ENCODE results near the gene PPP1R11.

Gene PPP1R11

DNA sequence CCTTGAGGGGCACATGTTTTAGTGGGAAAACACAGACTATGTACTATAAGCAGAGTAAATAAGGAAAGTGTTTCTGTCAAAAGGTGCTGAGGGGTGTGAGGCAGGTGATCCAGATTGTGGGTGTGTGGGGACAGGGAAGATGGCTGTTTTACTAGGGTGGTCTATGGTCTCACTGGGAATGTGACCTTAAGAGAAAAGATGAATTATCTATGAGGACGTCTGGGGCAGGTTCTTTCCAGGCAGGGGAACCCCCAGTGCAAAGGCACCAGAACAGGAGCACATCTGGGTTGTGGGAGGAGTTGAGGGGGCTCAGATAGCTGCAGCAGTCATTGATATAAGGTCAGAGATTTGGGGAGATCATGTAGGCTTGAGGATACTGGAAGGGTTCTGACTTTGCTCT lies 24.1 kb upstream of the PPP1R11 start:
- no peaks in the 10 kb centered on the region for H3K27me3 Mint-ChIP-seq (ENCODE audit: low read depth)
- H3K9me3 Mint-ChIP-seq: no peaks in the 10 kb centered on the region
- H3K27ac Mint-ChIP-seq: no peak overlapping the region
- no peak overlapping the region for H3K4me3 Mint-ChIP-seq
- peaks cover 7% of the 10 kb centered on the region for H3K4me1 Mint-ChIP-seq (ENCODE audit: low read depth)
- no peaks in the 10 kb centered on the region for H3K36me3 Mint-ChIP-seq (ENCODE audit: low read depth)
- DNase-seq (ENCODE audit: low spot score): no peak

DNA sequence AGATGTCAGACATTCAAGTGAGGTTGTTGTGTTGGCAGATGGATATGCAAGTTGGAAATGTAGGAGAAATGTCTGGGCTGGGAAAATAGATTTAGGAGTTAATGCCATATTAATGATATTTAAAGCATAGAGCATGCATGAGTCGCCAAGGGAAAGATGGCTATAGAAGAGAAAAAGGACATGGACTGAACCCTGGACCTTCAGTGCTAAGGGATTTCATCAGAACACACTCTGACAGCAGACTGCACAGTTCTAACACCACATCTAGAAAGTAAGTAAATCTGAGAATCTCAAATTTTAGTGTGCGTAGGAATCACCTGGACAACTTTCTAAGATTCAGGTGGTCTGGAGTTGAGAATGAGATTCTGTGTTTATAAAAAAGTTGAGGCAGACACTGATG lies 23.3 kb upstream of the PPP1R11 start:
- Mint-ChIP-seq H3K4me1 (ENCODE audit: low read depth) (peaks cover 7% of the 10 kb centered on the region), H3K36me3 (ENCODE audit: low read depth) (no peaks in the 10 kb centered on the region), H3K27ac (no peak overlapping the region), H3K9me3 (no peaks in the 10 kb centered on the region), H3K27me3 (ENCODE audit: low read depth) (no peaks in the 10 kb centered on the region), H3K4me3 (no peak overlapping the region)
- DNase-seq (ENCODE audit: low spot score): no peak

- no peaks in the 10 kb centered on the region for H3K9me3 Mint-ChIP-seq
- H3K27ac Mint-ChIP-seq: no peak overlapping the region
- no peak overlapping the region for H3K4me3 Mint-ChIP-seq
- H3K36me3 Mint-ChIP-seq (ENCODE audit: low read depth): no peaks in the 10 kb centered on the region
- no peak for DNase-seq (ENCODE audit: low spot score)
- H3K4me1 Mint-ChIP-seq (ENCODE audit: low read depth): peaks cover 7% of the 10 kb centered on the region
- no peaks in the 10 kb centered on the region for H3K27me3 Mint-ChIP-seq (ENCODE audit: low read depth)
Measured at GRCh38 chr6:30044630-30045029, 22.4 kb upstream of the PPP1R11 start.

GRCh38 chr6:30047220-30047619 lies 19.8 kb upstream of the PPP1R11 start:
- H3K4me3 Mint-ChIP-seq: peak overlapping the region; percentile 5
- peaks cover 3% of the 10 kb centered on the region for H3K36me3 Mint-ChIP-seq (ENCODE audit: low read depth)
- no peaks in the 10 kb centered on the region for H3K27me3 Mint-ChIP-seq (ENCODE audit: low read depth)
- no peaks in the 10 kb centered on the region for H3K9me3 Mint-ChIP-seq
- no peak for DNase-seq (ENCODE audit: low spot score)
- peak overlapping the region; percentile 27 for H3K27ac Mint-ChIP-seq
- peaks cover 7% of the 10 kb centered on the region for H3K4me1 Mint-ChIP-seq (ENCODE audit: low read depth)

- Mint-ChIP-seq H3K36me3 (ENCODE audit: low read depth) (peaks cover 6% of the 10 kb centered on the region), H3K27ac (no peak overlapping the region), H3K9me3 (no peaks in the 10 kb centered on the region), H3K4me1 (ENCODE audit: low read depth) (no peaks in the 10 kb centered on the region), H3K27me3 (ENCODE audit: low read depth) (no peaks in the 10 kb centered on the region), H3K4me3 (no peak overlapping the region)
- no peak for DNase-seq (ENCODE audit: low spot score)
Measured at GRCh38 chr6:30053682-30054081, 13.3 kb upstream of the PPP1R11 start.

GRCh38 chr6:30055513-30055912 lies 11.5 kb upstream of the PPP1R11 start:
- Mint-ChIP-seq H3K36me3 (ENCODE audit: low read depth) (peaks cover 6% of the 10 kb centered on the region), H3K4me1 (ENCODE audit: low read depth) (peaks cover 10% of the 10 kb centered on the region), H3K27ac (no peak overlapping the region)

GRCh38 chr6:30060606-30061091 lies 6.3 kb upstream of the PPP1R11 start:
- no peak for DNase-seq (ENCODE audit: low spot score)
- H3K36me3 Mint-ChIP-seq (ENCODE audit: low read depth): peaks cover 31% of the 10 kb centered on the region
- peak overlapping the region; percentile 99 for H3K27ac Mint-ChIP-seq
- H3K4me3 Mint-ChIP-seq: peak overlapping the region; percentile 96
- H3K9me3 Mint-ChIP-seq: no peaks in the 10 kb centered on the region
- no peaks in the 10 kb centered on the region for H3K27me3 Mint-ChIP-seq (ENCODE audit: low read depth)
- peaks cover 25% of the 10 kb centered on the region for H3K4me1 Mint-ChIP-seq (ENCODE audit: low read depth)

More at GRCh38 chr6:30055513-30055912, 11.5 kb upstream of the PPP1R11 start:
- no peaks in the 10 kb centered on the region for H3K9me3 Mint-ChIP-seq
- no peaks in the 10 kb centered on the region for H3K27me3 Mint-ChIP-seq (ENCODE audit: low read depth)
- no peak for DNase-seq (ENCODE audit: low spot score)
- no peak overlapping the region for H3K4me3 Mint-ChIP-seq

GRCh38 chr6:30061092-30061857 lies 5.7 kb upstream of the PPP1R11 start, which contains the start of gene POLR1H:
TSS of gene POLR1H (plus strand) at chr6:30061265. CDS start at chr6:30061525, 260 bp downstream.
- peaks cover 32% of the 10 kb centered on the region for H3K4me1 Mint-ChIP-seq (ENCODE audit: low read depth)
- H3K9me3 Mint-ChIP-seq: no peaks in the 10 kb centered on the region
- H3K36me3 Mint-ChIP-seq (ENCODE audit: low read depth): peaks cover 34% of the 10 kb centered on the region

GRCh38 chr6:30061858-30062458 lies 5.0 kb upstream of the PPP1R11 start:
- DNase-seq (ENCODE audit: low spot score): peak; percentile 31
- H3K27me3 Mint-ChIP-seq (ENCODE audit: low read depth): no peaks in the 10 kb centered on the region
- H3K4me1 Mint-ChIP-seq (ENCODE audit: low read depth): peaks cover 34% of the 10 kb centered on the region

More at GRCh38 chr6:30061092-30061857, 5.7 kb upstream of the PPP1R11 start, which contains the start of gene POLR1H:
- peak; percentile 85 for DNase-seq (ENCODE audit: low spot score)
- Mint-ChIP-seq H3K27ac (peak within 1 kb of the TSS; percentile 99), H3K4me3 (peak within 1 kb of the TSS; percentile 96), H3K27me3 (ENCODE audit: low read depth) (no peaks in the 10 kb centered on the region)

GRCh38 chr6:30062471-30063178 lies 4.4 kb upstream of the PPP1R11 start:
- H3K36me3 Mint-ChIP-seq (ENCODE audit: low read depth): peaks cover 35% of the 10 kb centered on the region
- H3K27me3 Mint-ChIP-seq (ENCODE audit: low read depth): no peaks in the 10 kb centered on the region
- H3K4me1 Mint-ChIP-seq (ENCODE audit: low read depth): peaks cover 36% of the 10 kb centered on the region
- H3K4me3 Mint-ChIP-seq: peak overlapping the region; percentile 96
- no peak for DNase-seq (ENCODE audit: low spot score)
- H3K27ac Mint-ChIP-seq: peak overlapping the region; percentile 99
- H3K9me3 Mint-ChIP-seq: no peaks in the 10 kb centered on the region

More at GRCh38 chr6:30061858-30062458, 5.0 kb upstream of the PPP1R11 start:
- Mint-ChIP-seq H3K9me3 (no peaks in the 10 kb centered on the region), H3K36me3 (ENCODE audit: low read depth) (peaks cover 36% of the 10 kb centered on the region), H3K27ac (peak overlapping the region; percentile 99), H3K4me3 (peak overlapping the region; percentile 96)

GRCh38 chr6:30063315-30063714 lies 3.7 kb upstream of the PPP1R11 start:
- peak overlapping the region; percentile 43 for H3K4me3 Mint-ChIP-seq
- no peaks in the 10 kb centered on the region for H3K9me3 Mint-ChIP-seq
- H3K27me3 Mint-ChIP-seq (ENCODE audit: low read depth): no peaks in the 10 kb centered on the region
- no peak for DNase-seq (ENCODE audit: low spot score)
- peaks cover 43% of the 10 kb centered on the region for H3K4me1 Mint-ChIP-seq (ENCODE audit: low read depth)
- H3K27ac Mint-ChIP-seq: peak overlapping the region; percentile 75
- peaks cover 41% of the 10 kb centered on the region for H3K36me3 Mint-ChIP-seq (ENCODE audit: low read depth)

DNA sequence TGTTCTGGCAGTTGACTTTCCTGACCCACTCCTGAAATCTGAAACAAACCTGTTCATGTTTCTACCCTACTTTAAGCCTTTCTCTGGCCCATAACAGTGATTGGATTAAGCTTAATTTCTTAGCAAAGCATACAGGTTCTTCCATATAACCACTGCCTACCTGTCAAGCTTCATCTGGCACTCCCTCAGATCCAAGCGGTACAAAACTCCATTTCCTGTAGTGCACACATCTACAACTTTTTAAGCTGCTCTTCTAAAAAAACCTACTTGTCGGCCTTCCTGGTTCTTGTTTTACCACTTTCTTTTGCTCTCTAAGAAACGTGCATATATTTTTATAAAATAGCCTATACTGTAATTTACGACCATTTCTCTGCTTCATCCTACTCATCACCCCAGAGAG lies 916 bp upstream of the PPP1R11 start:
- H3K4me3 Mint-ChIP-seq: peak overlapping the region; percentile 99
- peak overlapping the region; percentile 99 for H3K27ac Mint-ChIP-seq
- H3K9me3 Mint-ChIP-seq: no peaks in the 10 kb centered on the region
- H3K4me1 Mint-ChIP-seq (ENCODE audit: low read depth): peaks cover 41% of the 10 kb centered on the region
- H3K36me3 Mint-ChIP-seq (ENCODE audit: low read depth): peaks cover 63% of the 10 kb centered on the region
- DNase-seq (ENCODE audit: low spot score): no peak
- peaks cover 9% of the 10 kb centered on the region for H3K27me3 Mint-ChIP-seq (ENCODE audit: low read depth)

DNA sequence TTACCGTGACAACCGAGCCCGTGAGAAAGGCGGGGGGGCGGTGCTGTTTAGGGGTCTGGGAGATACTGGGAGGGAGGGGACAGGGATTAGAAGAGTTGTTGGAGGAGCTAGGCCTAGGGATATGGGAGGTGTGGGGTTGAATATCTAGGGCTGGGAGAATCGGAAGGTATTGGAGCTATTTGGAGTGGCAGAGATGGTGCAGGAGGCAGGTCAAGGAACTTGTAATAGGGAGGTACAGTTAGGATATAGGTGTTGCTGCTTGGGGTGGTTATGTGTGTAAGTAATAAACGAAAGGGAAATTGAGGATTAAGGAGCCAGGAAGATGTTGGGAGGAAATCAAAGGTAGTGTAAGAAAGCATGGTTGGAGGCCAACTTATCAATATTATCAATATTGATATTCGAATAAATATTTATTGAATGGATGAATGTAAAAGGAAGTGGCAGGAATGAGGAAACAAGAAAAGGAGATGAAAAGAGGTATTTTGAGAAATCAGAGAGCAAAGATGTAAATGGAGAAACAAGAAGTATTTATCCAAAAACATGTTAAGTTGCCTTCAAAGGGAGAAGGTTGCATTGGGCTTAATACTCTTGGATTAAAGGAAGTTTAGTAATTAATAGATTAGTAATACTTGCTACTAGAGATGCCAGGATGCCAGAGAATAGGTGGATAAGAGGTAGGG lies 602 bp downstream of the PPP1R11 start:
- H3K9me3 Mint-ChIP-seq: no peaks in the 10 kb centered on the region
- peak overlapping the region; percentile 99 for H3K4me3 Mint-ChIP-seq
- H3K27me3 Mint-ChIP-seq (ENCODE audit: low read depth): peaks cover 22% of the 10 kb centered on the region
- H3K27ac Mint-ChIP-seq: peak overlapping the region; percentile 99
- H3K4me1 Mint-ChIP-seq (ENCODE audit: low read depth): peaks cover 42% of the 10 kb centered on the region
- no peak for DNase-seq (ENCODE audit: low spot score)
- peaks cover 61% of the 10 kb centered on the region for H3K36me3 Mint-ChIP-seq (ENCODE audit: low read depth)
